ENCODE results near the gene KIF21B. TPM values are rescaled to one million over a fixed set of nuclear protein-coding genes. Genes with fewer than 3 reads are reported as not detected.
A peak's percentile ranks its signal among the peaks of the same experiment; 100 is the strongest.

The KIF21B gene
- total RNA-seq, 1 donor from 2014 or later = 0.45 TPM

DNA sequence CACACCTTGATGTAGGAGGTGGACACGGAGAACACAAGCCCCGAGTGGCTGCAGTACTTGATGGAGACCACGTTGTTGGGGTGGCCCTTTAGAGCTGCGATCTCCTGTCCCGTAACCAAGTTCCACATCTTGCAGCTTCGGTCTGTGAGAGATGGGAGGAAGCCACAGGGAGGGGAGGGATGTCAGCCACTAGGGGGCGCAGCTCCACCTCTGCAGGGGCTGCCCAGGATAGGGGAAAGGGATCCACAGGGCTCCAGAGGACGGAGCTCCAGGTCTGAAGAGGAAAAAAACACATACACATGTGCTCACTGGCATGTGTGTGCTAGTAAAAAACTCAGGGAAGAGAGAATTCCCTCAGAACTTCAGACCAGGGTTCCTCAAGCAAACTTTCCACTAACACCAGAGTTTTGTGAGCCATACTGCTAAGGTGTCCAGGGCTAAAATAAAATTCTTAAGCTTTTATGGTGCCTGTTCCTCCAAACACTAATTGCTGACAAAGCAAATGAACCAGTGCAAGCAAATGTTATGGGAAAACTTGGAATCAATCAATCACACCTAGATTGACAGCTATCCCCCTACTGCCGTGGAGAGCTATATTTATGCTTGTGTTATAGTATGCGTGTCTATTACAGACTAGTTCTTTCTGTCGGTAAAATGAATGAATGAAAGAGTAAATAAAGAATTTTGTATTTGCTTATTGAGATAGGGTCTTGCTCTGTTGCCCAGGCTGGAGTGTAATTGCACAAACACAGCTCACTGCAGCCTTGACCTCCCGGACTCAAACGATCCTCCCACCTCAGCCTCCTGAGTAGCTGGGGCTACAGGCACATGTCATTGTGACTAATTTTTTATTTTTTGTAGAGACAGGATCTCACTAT, 43.7 kb downstream of the KIF21B start:
- ATAC-seq (no peak), DNase-seq (no peak)
- intact Hi-C loops (cut with micrococcal nuclease) = loop anchor here (10.0 kb wide), 1 partner anchor 205 kb away; no protein-coding TSS in a partner anchor

GRCh38 chr1:200977071-200977754, 46.3 kb downstream of the KIF21B start:
- no peak for DNase-seq
- intact Hi-C loops (cut with micrococcal nuclease) = loop anchor here (10.0 kb wide), 1 partner anchor 202 kb away; no protein-coding TSS in a partner anchor
- ATAC-seq = no peak

DNA sequence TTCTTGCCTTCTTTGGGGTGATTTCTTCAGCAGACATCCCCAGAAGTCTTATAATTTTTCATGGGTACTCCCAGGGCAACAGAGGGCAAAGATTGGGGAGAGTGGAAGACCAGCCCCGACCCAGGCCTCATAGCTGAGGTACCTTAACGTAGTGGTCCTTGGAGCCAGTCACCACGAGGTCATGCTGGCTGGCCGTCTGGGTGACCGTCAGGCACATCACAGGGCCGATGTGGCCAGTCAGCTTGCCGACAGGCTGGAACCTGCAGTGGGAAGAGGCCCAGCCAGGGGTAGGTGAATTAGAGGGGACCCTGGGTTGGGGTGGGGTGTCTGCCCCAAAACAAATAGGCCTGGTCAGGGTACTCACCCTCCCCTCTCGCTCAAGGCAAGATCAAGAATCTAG, 46.9 kb downstream of the KIF21B start:
- ATAC-seq = no peak
- no peak for DNase-seq
- intact Hi-C loops (cut with micrococcal nuclease) = loop anchor here (10.0 kb wide), 1 partner anchor 202 kb away; no protein-coding TSS in a partner anchor

- DNase-seq = no peak
Observed at GRCh38 chr1:200975458-200975857, 48.1 kb downstream of the KIF21B start.

GRCh38 chr1:200974711-200975110, 48.8 kb downstream of the KIF21B start:
- no peak for ATAC-seq

More at GRCh38 chr1:200975458-200975857, 48.1 kb downstream of the KIF21B start:
- ATAC-seq = no peak
- intact Hi-C loops (cut with micrococcal nuclease) = loop anchor here (10.0 kb wide), 1 partner anchor 201 kb away; no protein-coding TSS in a partner anchor

DNA sequence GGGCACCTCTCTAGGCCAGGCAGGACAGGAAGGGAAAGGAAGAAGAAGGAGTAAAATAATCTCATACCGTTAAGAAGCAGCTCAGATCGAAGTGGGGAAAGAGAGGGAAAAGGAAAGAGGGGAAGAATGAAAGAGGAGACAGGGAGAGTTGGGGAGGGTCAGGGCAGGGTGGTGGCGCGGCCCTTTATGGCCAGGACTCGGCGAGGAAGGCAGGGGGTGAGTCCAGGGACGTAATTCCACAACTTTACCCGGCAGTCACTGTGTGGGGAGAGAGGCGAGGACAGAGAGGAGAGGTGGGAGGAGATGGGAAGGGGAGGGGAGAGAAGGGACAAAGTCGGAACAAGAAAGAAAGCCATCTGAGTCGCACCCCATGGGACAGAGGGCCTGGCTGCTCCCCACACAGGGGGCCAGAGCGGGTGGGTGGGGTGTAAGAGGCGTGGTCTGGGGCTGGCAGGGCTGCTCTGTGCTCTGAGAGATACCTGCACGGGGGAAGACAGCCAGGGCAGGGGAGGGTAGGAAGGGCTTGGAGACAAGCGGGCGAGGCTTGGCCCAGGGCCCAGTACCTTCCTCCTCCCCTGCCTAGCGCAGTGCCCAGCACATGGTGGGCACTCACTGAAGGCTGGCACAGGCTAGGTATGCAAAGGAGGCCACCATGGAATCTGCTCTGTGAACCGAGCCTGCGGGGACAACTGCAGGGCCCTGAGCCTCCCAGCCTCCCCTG, 49.4 kb downstream of the KIF21B start:
- DNase-seq = no peak
- intact Hi-C loops (cut with micrococcal nuclease) = loop anchor here (5.0 to 10.0 kb wide), 2 partner anchors 68 to 199 kb away; no protein-coding TSS in a partner anchor
- ATAC-seq = no peak

More at GRCh38 chr1:200974711-200975110, 48.8 kb downstream of the KIF21B start:
- DNase-seq = no peak
- intact Hi-C loops (cut with micrococcal nuclease) = loop anchor here (5.0 to 10.0 kb wide), 2 partner anchors 68 to 200 kb away; no protein-coding TSS in a partner anchor

DNA sequence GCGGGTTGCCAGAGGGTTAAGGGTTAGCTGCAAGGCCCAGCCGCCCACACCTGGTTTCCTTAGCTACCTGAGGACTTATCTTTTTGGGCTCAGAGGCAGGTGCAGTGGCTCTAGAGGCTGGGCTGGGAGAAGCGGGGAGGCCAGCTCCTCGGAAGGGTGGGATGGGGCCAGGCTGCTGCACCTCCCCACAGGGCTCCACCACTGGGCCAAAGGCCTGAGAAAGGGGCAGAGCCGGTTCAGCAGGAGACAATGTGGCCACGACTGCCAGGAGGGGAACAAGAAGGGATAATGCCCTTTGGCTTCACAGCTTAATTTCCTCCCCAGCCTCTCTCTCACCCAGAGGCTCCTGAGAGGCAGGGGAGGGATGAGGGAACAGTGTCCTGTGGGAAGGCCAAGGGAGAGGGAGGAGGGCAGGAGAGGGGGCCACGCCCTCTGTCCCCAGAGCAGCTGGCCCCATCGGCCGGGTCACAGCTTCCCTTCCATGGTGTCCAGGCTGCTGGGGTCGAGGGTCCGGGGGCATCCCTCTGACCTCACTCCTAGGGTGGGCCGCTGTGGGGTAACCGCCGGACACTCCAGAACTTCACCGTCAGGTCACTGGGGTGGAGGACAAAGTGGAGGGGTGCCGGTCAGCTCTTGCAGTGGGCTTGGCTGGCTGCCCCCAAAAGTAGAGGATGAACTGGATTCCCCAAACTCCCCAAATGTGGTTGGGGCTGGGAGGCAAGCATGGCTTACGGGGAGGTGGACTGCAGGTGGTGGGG, 50.4 kb downstream of the KIF21B start:
- ATAC-seq (no peak), DNase-seq (no peak)
- intact Hi-C loops (cut with micrococcal nuclease) = loop anchor here (5.0 to 10.0 kb wide), 2 partner anchors 69 to 198 kb away; no protein-coding TSS in a partner anchor

DNA sequence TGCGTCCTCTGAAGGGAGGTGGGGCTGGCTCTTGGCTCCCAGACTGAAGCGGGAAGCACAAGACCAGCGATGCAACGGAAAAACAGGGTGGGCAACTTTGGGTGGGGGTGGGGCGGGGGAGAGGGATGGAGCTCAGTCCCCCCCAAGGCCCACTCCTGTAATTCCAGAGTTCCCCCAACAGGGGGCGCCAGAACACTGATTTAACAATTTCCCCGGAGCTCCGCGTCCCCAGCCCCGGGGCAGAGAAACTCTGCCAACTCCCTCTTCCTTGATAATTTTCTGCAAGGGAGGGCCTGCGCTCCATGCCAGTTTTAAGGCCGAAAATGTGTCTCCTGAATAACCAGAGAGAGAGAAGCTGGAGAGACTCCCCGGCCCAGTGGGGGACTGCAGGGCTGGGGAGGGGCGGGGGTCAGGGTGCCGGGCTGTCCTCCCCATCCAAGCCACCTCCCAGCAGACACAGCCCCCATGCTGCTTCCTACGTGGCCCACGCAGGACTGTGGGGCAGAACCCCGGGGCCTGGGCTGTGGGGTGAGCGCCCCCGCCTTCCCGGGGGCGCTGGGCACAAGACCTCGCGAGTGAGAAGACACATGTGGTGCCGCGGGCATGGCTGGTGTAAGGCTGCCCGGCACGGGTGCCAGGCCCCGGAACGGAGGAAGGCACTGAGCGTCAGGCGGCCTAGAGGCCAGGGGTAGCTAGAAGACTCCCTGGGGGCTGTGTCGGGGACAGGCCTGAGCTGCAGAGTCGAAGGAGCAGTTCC, 51.4 kb downstream of the KIF21B start:
- intact Hi-C loops (cut with micrococcal nuclease) = loop anchor here (5.0 to 10.0 kb wide), 2 partner anchors 70 to 197 kb away; no protein-coding TSS in a partner anchor
- DNase-seq (peak; percentile 63), ATAC-seq (peak; percentile 46)

DNA sequence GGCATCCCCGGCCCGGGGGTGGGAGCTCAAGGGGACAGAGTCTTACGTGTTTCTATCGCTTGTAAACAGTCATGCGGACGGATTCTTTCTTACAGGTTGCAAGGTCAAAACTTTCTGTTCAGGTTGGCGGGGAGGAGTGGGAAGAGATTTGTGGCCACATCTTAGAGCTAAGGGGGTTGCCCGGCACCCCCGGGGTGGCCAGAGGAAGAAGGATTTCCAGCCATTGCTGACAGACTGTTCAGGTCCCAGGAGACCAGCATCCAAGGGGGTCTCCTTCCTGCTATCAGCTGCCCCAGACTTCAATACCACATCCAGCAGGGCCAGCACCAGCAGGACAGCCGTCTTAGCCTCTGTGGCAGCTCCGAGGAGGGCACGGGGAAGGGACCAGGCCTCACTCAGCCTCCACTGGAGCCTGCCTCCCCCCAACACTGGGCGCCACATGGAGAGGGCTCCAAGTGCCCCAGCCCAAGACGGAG, 52.0 kb downstream of the KIF21B start:
- ATAC-seq = no peak
- no peak for DNase-seq
- intact Hi-C loops (cut with micrococcal nuclease) = loop anchor here (5.0 to 10.0 kb wide), 2 partner anchors 71 to 197 kb away; no protein-coding TSS in a partner anchor

- DNase-seq (no peak), ATAC-seq (no peak)
- intact Hi-C loops (cut with micrococcal nuclease) = loop anchor here (5.0 to 10.0 kb wide), 2 partner anchors 71 to 196 kb away; no protein-coding TSS in a partner anchor
Observed at GRCh38 chr1:200970771-200971427, 52.6 kb downstream of the KIF21B start.

GRCh38 chr1:200969726-200970561, 53.6 kb downstream of the KIF21B start:
- intact Hi-C loops (cut with micrococcal nuclease) = loop anchor here (5.0 to 10.0 kb wide), 2 partner anchors 72 to 195 kb away; no protein-coding TSS in a partner anchor
- DNase-seq (no peak), ATAC-seq (peak; percentile 69)

- ATAC-seq = no peak
- intact Hi-C loops (cut with micrococcal nuclease) = no loop called here
Observed at GRCh38 chr1:200968469-200969410, 54.8 kb downstream of the KIF21B start.

GRCh38 chr1:200967693-200968468, 55.6 kb downstream of the KIF21B start:
- intact Hi-C loops (cut with micrococcal nuclease) = no loop called here
- DNase-seq (no peak), ATAC-seq (no peak)

More at GRCh38 chr1:200968469-200969410, 54.8 kb downstream of the KIF21B start:
- no peak for DNase-seq

DNA sequence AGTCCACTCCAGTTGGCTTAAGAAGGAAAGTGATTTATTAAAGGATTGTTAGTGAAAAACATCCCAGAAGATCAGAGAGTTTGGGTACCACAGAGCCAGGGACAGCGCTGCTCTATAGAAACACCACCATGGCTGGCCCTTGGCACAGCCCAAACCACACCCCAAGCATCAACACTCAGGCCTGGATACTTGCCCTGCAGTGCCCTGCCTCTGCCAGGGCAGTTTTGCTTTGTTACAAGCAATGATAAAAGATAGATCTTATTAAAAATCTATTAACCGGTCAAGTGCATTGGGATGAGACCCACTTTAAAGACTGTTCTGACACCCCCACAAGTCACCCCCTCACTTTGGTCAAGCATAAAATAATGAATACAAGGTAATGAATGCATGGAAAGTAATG, 56.6 kb downstream of the KIF21B start:
- ATAC-seq (no peak), DNase-seq (no peak)
- intact Hi-C loops (cut with micrococcal nuclease) = no loop called here
